ENCODE results near the gene AAMDC.
"Not testable (repeated sequence)": the region's sequence is repeated elsewhere in the genome, so short reads cannot be mapped to it uniquely, and the experiment has no call there.

Gene AAMDC

DNA sequence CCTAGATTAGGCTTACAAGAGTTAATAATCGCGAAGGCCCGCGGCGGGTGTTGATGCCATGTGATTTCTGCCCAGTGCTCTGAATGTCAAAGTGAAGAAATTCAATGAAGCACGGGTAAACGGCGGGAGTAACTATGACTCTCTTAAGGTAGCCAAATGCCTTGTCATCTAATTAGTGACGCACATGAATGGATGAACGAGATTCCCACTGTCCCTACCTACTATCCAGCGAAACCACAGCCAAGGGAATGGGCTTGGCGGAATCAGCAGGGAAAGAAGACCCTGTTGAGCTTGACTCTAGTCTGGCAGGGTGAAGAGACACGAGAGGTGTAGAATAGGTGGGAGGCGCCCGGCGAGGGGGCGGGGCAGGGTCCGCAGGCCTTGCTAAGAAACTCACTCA is 65.5 kb downstream of the AAMDC start:
- Histone ChIP-seq H3K9me3 (ENCODE audit: control insufficient read depth, low read length) (no peaks in the 10 kb centered on the region), H3K9ac (no peak overlapping the region), H3K27me3 (ENCODE audit: control insufficient read depth, insufficient read depth, low read length) (no peaks in the 10 kb centered on the region), H3K36me3 (ENCODE audit: control insufficient read depth, insufficient read depth, low read length) (no peaks in the 10 kb centered on the region), H2AFZ (no peak overlapping the region), H3K4me2 (ENCODE audit: low read length) (no peak overlapping the region), H3K79me2 (no peaks in the 10 kb centered on the region), H3K4me1 (no peaks in the 10 kb centered on the region), H3K4me3 (ENCODE audit: low read depth, low read length) (no peak overlapping the region), H3K27ac (no peak overlapping the region)
- TF ChIP-seq, protein P1, sequence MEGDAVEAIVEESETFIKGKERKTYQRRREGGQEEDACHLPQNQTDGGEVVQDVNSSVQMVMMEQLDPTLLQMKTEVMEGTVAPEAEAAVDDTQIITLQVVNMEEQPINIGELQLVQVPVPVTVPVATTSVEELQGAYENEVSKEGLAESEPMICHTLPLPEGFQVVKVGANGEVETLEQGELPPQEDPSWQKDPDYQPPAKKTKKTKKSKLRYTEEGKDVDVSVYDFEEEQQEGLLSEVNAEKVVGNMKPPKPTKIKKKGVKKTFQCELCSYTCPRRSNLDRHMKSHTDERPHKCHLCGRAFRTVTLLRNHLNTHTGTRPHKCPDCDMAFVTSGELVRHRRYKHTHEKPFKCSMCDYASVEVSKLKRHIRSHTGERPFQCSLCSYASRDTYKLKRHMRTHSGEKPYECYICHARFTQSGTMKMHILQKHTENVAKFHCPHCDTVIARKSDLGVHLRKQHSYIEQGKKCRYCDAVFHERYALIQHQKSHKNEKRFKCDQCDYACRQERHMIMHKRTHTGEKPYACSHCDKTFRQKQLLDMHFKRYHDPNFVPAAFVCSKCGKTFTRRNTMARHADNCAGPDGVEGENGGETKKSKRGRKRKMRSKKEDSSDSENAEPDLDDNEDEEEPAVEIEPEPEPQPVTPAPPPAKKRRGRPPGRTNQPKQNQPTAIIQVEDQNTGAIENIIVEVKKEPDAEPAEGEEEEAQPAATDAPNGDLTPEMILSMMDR (IDR thresholded peaks at IDR 0.05) = no peak

DNA sequence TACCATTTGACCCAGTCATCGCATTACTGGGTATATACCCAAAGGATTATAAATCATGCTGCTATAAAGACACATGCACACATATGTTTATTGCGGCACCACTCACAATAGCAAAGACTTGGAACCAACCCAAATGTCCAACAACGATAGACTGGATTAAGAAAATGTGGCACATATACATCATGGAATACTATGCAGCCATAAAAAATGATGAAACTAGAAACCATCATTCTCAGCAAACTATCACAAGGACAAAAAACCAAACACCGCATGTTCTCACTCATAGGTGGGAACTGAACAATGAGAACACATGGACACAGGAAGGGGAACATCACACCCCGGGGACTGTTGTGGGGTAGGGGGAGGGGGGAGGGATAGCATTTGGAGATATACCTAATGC is 68.1 kb downstream of the AAMDC start:
- H3K4me2 ChIP-seq (ENCODE audit: low read length); H3K27me3 ChIP-seq (ENCODE audit: control insufficient read depth, insufficient read depth, low read length); H3K9ac ChIP-seq; H3K27ac ChIP-seq; H3K9me3 ChIP-seq (ENCODE audit: control insufficient read depth, low read length); H2AFZ ChIP-seq; H3K4me3 ChIP-seq (ENCODE audit: low read depth, low read length); H3K79me2 ChIP-seq; H3K4me1 ChIP-seq; H3K36me3 ChIP-seq (ENCODE audit: control insufficient read depth, insufficient read depth, low read length): not testable (repeated sequence)

DNA sequence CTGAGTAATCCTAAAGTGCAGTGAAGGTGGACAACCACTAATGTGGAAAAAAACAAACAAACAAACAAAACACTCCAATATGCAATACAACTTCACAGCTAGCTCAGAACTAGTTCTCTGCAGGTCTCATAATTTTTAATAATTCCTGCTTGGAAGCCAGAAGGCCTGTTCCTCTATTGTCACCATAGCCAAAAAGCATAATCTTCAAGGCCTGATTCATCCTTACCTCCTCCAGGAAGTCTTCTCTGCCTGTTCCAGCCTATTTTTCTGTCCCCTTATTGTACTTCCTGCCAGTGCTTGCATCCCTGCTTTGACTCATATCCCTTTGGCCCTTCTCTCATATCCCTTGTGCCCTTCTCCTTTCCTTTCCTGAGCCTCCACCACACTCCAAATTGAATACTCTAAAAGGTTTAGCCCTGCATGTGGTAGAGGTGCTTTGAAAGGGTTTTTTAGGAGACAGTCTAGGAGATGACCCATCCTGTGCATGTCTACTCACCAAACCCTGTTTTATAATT is 69.2 kb downstream of the AAMDC start:
- H3K27me3 ChIP-seq (ENCODE audit: control insufficient read depth, insufficient read depth, low read length); H3K79me2 ChIP-seq; H3K36me3 ChIP-seq (ENCODE audit: control insufficient read depth, insufficient read depth, low read length); H3K4me2 ChIP-seq (ENCODE audit: low read length); H3K9me3 ChIP-seq (ENCODE audit: control insufficient read depth, low read length); H2AFZ ChIP-seq; H3K9ac ChIP-seq; H3K4me1 ChIP-seq; H3K27ac ChIP-seq; H3K4me3 ChIP-seq (ENCODE audit: low read depth, low read length): not testable (repeated sequence)

DNA sequence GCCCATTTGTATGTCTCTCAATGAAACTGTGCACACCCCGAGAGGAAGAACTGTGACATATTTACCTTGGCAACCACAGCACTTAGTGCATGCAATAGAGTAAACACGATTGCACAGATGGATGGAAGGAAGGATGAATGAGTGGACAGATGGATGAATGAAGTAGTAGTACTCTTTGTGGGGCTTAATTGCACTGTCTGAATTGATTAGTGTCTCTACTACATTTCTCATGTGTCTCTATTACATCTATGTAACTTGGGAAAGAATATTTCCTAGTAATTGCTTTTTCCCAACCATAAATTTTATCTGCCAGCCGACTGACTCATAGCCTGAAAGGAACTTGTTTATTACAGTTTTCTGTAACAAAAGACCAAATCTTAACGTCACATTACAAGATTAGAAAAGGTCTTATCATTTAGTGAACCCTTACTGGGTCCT is 69.7 kb downstream of the AAMDC start:
- not testable (repeated sequence) for H3K9me3 ChIP-seq (ENCODE audit: control insufficient read depth, low read length); H2AFZ ChIP-seq; H3K79me2 ChIP-seq; H3K27me3 ChIP-seq (ENCODE audit: control insufficient read depth, insufficient read depth, low read length); H3K4me3 ChIP-seq (ENCODE audit: low read depth, low read length); H3K4me1 ChIP-seq; H3K27ac ChIP-seq; H3K36me3 ChIP-seq (ENCODE audit: control insufficient read depth, insufficient read depth, low read length); H3K9ac ChIP-seq; H3K4me2 ChIP-seq (ENCODE audit: low read length)

DNA sequence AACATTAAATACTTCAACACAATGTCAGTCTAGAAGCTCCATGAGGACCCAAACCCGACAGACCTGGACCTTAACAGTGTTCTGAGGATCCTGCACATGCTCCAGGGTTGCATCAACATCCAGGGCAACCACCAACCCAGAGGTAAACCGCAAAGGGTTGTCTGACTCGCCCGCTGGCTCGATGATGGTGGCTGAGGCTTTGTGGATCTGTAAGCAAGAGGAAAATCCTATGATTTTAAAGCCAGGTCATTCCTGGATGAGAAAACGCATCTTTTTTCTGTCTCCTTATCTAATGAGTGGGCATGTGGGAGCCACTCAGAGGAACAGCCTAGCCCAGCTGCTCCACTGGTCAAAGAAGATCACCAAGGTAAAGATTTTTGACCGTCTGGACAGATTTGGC is 70.3 kb downstream of the AAMDC start:
- not testable (repeated sequence) for H2AFZ ChIP-seq; H3K9ac ChIP-seq; H3K4me2 ChIP-seq (ENCODE audit: low read length); H3K27ac ChIP-seq; H3K4me1 ChIP-seq; H3K79me2 ChIP-seq; H3K36me3 ChIP-seq (ENCODE audit: control insufficient read depth, insufficient read depth, low read length); H3K9me3 ChIP-seq (ENCODE audit: control insufficient read depth, low read length); H3K27me3 ChIP-seq (ENCODE audit: control insufficient read depth, insufficient read depth, low read length); H3K4me3 ChIP-seq (ENCODE audit: low read depth, low read length)

DNA sequence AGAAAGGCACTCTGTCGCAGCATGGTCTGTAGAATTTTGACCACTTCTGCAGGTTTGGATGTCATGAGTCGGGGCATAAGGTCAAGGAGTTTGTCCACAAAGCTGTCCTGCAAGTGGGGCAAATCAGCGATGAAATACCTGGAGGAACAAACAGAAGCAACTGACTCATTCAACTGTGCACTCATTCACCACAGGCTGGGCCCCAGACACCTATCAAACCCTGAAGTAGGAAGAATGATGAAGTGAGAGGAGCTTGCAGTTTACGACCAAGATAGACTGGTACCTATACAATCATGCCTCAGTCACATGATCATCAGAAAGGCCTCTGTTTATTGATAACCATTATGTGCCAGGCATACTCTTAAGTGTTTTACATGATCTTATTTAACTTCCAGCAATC is 70.8 kb downstream of the AAMDC start:
- not testable (repeated sequence) for H3K4me2 ChIP-seq (ENCODE audit: low read length); H3K9me3 ChIP-seq (ENCODE audit: control insufficient read depth, low read length); H3K27ac ChIP-seq; H2AFZ ChIP-seq; H3K27me3 ChIP-seq (ENCODE audit: control insufficient read depth, insufficient read depth, low read length); H3K9ac ChIP-seq; H3K4me3 ChIP-seq (ENCODE audit: low read depth, low read length); H3K36me3 ChIP-seq (ENCODE audit: control insufficient read depth, insufficient read depth, low read length); H3K4me1 ChIP-seq; H3K79me2 ChIP-seq

DNA sequence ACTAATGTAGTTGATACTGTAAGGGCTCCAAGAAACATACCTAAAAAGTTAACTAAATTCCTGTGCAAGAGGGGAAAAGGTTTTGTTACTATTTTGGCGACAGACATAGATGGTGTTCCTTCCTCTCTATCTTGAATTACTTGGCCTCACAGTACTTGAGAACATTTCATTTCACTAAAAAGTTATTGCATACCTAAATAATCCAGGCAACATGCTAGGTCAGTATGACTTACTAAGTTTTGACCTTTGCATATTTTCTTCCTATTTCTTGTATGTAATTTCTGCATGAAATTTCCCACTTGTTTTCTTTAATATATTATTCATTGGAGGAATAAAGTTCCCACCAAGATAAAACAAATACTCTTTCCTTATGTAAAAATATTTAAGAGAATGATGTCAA is 74.0 kb downstream of the AAMDC start:
- not testable (repeated sequence) for H3K9me3 ChIP-seq (ENCODE audit: control insufficient read depth, low read length); H3K79me2 ChIP-seq; H3K4me1 ChIP-seq; H3K4me2 ChIP-seq (ENCODE audit: low read length); H3K27me3 ChIP-seq (ENCODE audit: control insufficient read depth, insufficient read depth, low read length); H3K36me3 ChIP-seq (ENCODE audit: control insufficient read depth, insufficient read depth, low read length); H3K27ac ChIP-seq; H3K4me3 ChIP-seq (ENCODE audit: low read depth, low read length); H2AFZ ChIP-seq; H3K9ac ChIP-seq

DNA sequence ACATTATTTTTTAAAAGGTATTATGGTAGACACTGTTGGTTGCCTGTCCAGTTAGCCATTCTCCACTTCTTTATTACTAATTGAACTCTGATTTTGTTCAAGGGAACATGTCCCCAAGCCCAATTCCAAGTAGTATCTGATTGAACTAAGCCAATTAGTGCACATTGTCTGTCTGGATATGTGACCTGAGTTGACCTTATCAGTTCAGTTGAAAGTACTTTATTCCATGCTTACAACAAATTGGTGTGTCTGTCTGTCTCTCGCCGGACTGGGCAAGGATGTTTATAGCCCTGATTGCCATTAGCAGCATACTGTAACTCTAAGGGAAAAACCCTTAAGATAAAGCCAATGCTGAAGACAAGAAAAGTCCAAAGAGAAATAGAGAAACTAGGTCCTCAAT is 87.9 kb downstream of the AAMDC start:
- Histone ChIP-seq H3K9me3 (ENCODE audit: control insufficient read depth, low read length) (no peaks in the 10 kb centered on the region), H3K27me3 (ENCODE audit: control insufficient read depth, insufficient read depth, low read length) (no peaks in the 10 kb centered on the region), H3K4me3 (ENCODE audit: low read depth, low read length) (no peak overlapping the region), H3K27ac (no peak overlapping the region), H3K9ac (no peak overlapping the region), H3K4me1 (no peaks in the 10 kb centered on the region), H3K79me2 (no peaks in the 10 kb centered on the region), H3K4me2 (ENCODE audit: low read length) (no peak overlapping the region), H3K36me3 (ENCODE audit: control insufficient read depth, insufficient read depth, low read length) (no peaks in the 10 kb centered on the region), H2AFZ (no peak overlapping the region)
- TF ChIP-seq, protein P1 (IDR thresholded peaks at IDR 0.05) = no peak

Measured in parathyroid adenoma (tissue), 2 donors.